ENCODE results near the gene NEDD4L.

DNA sequence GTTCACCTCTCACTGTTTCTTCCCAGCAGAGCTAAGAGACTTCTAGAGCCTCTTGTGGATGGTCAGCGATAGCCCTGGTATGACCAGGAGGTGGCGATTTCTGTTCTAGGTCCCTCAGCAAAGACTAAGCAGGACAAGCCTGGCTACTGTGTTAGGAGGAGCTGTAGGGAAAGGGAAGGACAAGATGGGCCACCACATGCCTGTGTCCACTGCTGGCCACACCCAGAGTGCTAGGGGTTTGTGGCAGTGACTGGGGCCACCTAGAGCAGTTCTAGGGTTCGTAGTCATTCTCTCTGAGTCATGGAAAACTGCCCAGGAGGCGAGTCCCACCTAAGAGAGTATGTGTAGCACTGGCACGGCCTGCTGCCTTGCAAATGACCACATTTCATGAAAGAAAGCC is 405.4 kb downstream of the NEDD4L start:
- no peak for TF ChIP-seq ATF3 (IDR thresholded peaks at IDR 0.05)
- TF ChIP-seq, protein P1, sequence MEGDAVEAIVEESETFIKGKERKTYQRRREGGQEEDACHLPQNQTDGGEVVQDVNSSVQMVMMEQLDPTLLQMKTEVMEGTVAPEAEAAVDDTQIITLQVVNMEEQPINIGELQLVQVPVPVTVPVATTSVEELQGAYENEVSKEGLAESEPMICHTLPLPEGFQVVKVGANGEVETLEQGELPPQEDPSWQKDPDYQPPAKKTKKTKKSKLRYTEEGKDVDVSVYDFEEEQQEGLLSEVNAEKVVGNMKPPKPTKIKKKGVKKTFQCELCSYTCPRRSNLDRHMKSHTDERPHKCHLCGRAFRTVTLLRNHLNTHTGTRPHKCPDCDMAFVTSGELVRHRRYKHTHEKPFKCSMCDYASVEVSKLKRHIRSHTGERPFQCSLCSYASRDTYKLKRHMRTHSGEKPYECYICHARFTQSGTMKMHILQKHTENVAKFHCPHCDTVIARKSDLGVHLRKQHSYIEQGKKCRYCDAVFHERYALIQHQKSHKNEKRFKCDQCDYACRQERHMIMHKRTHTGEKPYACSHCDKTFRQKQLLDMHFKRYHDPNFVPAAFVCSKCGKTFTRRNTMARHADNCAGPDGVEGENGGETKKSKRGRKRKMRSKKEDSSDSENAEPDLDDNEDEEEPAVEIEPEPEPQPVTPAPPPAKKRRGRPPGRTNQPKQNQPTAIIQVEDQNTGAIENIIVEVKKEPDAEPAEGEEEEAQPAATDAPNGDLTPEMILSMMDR (IDR thresholded peaks at IDR 0.05; ENCODE audit: low read depth, low read length, missing input control) = no peak
- peak in 1 of 2 donors; percentile 5 for TF ChIP-seq JUND (IDR thresholded peaks at IDR 0.05)
- no peak for TF ChIP-seq RAD21 (IDR thresholded peaks at IDR 0.05)
- peak; percentile 30 for TF ChIP-seq SP1 (IDR thresholded peaks at IDR 0.05)
- TF ChIP-seq, protein P2, sequence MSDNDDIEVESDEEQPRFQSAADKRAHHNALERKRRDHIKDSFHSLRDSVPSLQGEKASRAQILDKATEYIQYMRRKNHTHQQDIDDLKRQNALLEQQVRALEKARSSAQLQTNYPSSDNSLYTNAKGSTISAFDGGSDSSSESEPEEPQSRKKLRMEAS (IDR thresholded peaks at IDR 0.05) = no peak
- no peak for TF ChIP-seq GABPA (IDR thresholded peaks at IDR 0.05 in 1 of 2, conservative IDR thresholded peaks at IDR 0.05 in 1 of 2)
- TF ChIP-seq, protein P3, sequence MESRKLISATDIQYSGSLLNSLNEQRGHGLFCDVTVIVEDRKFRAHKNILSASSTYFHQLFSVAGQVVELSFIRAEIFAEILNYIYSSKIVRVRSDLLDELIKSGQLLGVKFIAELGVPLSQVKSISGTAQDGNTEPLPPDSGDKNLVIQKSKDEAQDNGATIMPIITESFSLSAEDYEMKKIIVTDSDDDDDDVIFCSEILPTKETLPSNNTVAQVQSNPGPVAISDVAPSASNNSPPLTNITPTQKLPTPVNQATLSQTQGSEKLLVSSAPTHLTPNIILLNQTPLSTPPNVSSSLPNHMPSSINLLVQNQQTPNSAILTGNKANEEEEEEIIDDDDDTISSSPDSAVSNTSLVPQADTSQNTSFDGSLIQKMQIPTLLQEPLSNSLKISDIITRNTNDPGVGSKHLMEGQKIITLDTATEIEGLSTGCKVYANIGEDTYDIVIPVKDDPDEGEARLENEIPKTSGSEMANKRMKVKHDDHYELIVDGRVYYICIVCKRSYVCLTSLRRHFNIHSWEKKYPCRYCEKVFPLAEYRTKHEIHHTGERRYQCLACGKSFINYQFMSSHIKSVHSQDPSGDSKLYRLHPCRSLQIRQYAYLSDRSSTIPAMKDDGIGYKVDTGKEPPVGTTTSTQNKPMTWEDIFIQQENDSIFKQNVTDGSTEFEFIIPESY (IDR thresholded peaks at IDR 0.05) = no peak
- peak in 1 of 2 donors; percentile 5 for TF ChIP-seq RXRA (IDR thresholded peaks at IDR 0.05)

All from liver (tissue), 3 donors.